DOHH2 (cell line): Measurements from ENCODE around the gene DTNB.

Experiments used
- H3F3A ChIP-seq: fragments of 200-600 bp; sonication (generic), shearing (Covaris generic); 2 replicates; pipeline ENCODE4 v1.6.0; 2016; ENCODE audit warnings: antibody characterized with exemption, mild to moderate bottlenecking; ENCODE audit not compliant: control insufficient read depth, insufficient read depth
- H3K27ac ChIP-seq: fragments of 200-600 bp; sonication (generic); 2 replicates; pipeline ENCODE4 v1.5.1; 2014; ENCODE audit warnings: low read depth, mild to moderate bottlenecking, low read length, moderate library complexity
- H3K27me3 ChIP-seq: fragments of 200-600 bp; sonication (generic); 2 replicates; pipeline ENCODE4 v1.6.1; 2014; ENCODE audit warnings: mild to moderate bottlenecking, low read length, mixed read lengths; ENCODE audit not compliant: control insufficient read depth
- H3K36me3 ChIP-seq: fragments of 200-600 bp; sonication (generic); 2 replicates; pipeline ENCODE4 v1.6.1; 2014; ENCODE audit warnings: mild to moderate bottlenecking, low read length, moderate library complexity, mixed read lengths; ENCODE audit not compliant: control insufficient read depth
- H3K4me1 ChIP-seq: fragments of 200-600 bp; sonication (generic); 2 replicates; pipeline ENCODE4 v1.6.1; 2014; ENCODE audit warnings: mild to moderate bottlenecking, low read length, mixed read lengths; ENCODE audit not compliant: control insufficient read depth
- H3K4me2 ChIP-seq: fragments of 200-600 bp; sonication (generic); 2 replicates; pipeline ENCODE4 v1.6.0; 2014; ENCODE audit warnings: mild to moderate bottlenecking, low read length, moderate library complexity
- H3K4me3 ChIP-seq: fragments of 200-600 bp; sonication (generic); 2 replicates; pipeline ENCODE4 v1.5.1; 2014; ENCODE audit warnings: mild to moderate bottlenecking, low read length, mixed read lengths
- H3K79me2 ChIP-seq: fragments of 200-600 bp; sonication (generic); 2 replicates; pipeline ENCODE4 v1.6.1; 2014; ENCODE audit warnings: mild to moderate bottlenecking, low read length, mixed read lengths; ENCODE audit not compliant: control insufficient read depth
- H3K9me2 ChIP-seq: fragments of 200-600 bp; sonication (generic); replicated peaks from 2 replicates; pipeline ENCODE4 v1.6.1; 2014; ENCODE audit warnings: mild to moderate bottlenecking, low read length, mixed read lengths; ENCODE audit not compliant: control insufficient read depth
- H3K9me3 ChIP-seq: fragments of 200-600 bp; sonication (generic); 2 replicates; pipeline ENCODE4 v1.6.1; 2014; ENCODE audit warnings: antibody characterized with exemption, low read length, mixed read lengths; ENCODE audit not compliant: control insufficient read depth, insufficient read depth
- H4K20me1 ChIP-seq: fragments of 200-600 bp; sonication (generic); 2 replicates; pipeline ENCODE4 v1.6.0; 2014; ENCODE audit warnings: low read depth, mild to moderate bottlenecking, antibody characterized with exemption, low read length, moderate library complexity; ENCODE audit not compliant: control insufficient read depth, insufficient read depth
- EZH2phosphoT487 ChIP-seq: fragments of 200-600 bp; sonication (generic); IDR thresholded peaks from 2 replicates; pipeline ENCODE4 v1.6.1; 2017; ENCODE audit warnings: borderline replicate concordance, mild to moderate bottlenecking, antibody characterized with exemption, low read length, moderate library complexity, mixed read lengths
- TF ChIP-seq, protein P1 (sequence below): fragments of 200-600 bp; sonication (generic); IDR thresholded peaks from one replicate; pipeline ENCODE4 v1.5.1; 2014; ENCODE audit warnings: antibody characterized with exemption, mild to moderate bottlenecking, low read depth, low read length; ENCODE audit not compliant: poor library complexity, severe bottlenecking

The DTNB gene

DNA sequence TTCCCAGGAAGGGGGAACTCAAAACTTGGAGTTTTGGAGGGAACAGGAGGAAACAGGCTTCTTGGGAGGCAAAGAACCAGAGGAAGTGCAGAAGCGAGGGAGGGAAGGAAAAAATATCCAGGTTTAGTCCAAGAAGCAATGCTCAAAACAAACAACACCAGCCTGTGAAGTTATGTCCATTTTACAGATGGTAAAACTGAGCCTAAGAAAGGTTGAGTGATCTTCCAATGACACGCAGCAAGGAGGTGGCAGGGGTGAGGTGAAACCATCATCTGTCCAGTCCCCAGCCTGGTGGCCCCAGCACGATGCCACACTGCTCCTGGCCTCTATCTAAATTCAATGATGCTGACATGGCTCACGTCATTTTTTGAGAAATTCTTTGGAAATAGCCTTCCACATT, 342.4 kb downstream of the DTNB start:
- Histone ChIP-seq H3F3A (no peaks in the 10 kb centered on the region), H3K27me3 (no peaks in the 10 kb centered on the region), H3K79me2 (no peaks in the 10 kb centered on the region), H3K36me3 (no peaks in the 10 kb centered on the region), H3K4me3 (no peak overlapping the region), H3K4me1 (peaks cover 9% of the 10 kb centered on the region), H4K20me1 (no peaks in the 10 kb centered on the region), H3K9me2 (no peaks in the 10 kb centered on the region), H3K9me3 (peaks cover 8% of the 10 kb centered on the region; the same call in 1 of the 2 replicates), H3K27ac (no peak overlapping the region), H3K4me2 (no peak overlapping the region)
- no peak for TF ChIP-seq EZH2phosphoT487
- TF ChIP-seq, protein P1, sequence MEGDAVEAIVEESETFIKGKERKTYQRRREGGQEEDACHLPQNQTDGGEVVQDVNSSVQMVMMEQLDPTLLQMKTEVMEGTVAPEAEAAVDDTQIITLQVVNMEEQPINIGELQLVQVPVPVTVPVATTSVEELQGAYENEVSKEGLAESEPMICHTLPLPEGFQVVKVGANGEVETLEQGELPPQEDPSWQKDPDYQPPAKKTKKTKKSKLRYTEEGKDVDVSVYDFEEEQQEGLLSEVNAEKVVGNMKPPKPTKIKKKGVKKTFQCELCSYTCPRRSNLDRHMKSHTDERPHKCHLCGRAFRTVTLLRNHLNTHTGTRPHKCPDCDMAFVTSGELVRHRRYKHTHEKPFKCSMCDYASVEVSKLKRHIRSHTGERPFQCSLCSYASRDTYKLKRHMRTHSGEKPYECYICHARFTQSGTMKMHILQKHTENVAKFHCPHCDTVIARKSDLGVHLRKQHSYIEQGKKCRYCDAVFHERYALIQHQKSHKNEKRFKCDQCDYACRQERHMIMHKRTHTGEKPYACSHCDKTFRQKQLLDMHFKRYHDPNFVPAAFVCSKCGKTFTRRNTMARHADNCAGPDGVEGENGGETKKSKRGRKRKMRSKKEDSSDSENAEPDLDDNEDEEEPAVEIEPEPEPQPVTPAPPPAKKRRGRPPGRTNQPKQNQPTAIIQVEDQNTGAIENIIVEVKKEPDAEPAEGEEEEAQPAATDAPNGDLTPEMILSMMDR, result no peak

- Histone ChIP-seq H4K20me1 (no peaks in the 10 kb centered on the region), H3K9me2 (no peaks in the 10 kb centered on the region), H3F3A (no peaks in the 10 kb centered on the region), H3K27ac (no peak overlapping the region), H3K4me2 (no peak overlapping the region), H3K79me2 (no peaks in the 10 kb centered on the region), H3K4me1 (peaks cover 9% of the 10 kb centered on the region), H3K9me3 (peaks cover 8% of the 10 kb centered on the region; the same call in 1 of the 2 replicates), H3K36me3 (no peaks in the 10 kb centered on the region), H3K27me3 (no peaks in the 10 kb centered on the region), H3K4me3 (no peak overlapping the region)
- TF ChIP-seq, protein P1, result no peak
- no peak for TF ChIP-seq EZH2phosphoT487
These were observed 343.1 kb downstream of the DTNB start for GRCh38 chr2:25330273-25330672.

DNA sequence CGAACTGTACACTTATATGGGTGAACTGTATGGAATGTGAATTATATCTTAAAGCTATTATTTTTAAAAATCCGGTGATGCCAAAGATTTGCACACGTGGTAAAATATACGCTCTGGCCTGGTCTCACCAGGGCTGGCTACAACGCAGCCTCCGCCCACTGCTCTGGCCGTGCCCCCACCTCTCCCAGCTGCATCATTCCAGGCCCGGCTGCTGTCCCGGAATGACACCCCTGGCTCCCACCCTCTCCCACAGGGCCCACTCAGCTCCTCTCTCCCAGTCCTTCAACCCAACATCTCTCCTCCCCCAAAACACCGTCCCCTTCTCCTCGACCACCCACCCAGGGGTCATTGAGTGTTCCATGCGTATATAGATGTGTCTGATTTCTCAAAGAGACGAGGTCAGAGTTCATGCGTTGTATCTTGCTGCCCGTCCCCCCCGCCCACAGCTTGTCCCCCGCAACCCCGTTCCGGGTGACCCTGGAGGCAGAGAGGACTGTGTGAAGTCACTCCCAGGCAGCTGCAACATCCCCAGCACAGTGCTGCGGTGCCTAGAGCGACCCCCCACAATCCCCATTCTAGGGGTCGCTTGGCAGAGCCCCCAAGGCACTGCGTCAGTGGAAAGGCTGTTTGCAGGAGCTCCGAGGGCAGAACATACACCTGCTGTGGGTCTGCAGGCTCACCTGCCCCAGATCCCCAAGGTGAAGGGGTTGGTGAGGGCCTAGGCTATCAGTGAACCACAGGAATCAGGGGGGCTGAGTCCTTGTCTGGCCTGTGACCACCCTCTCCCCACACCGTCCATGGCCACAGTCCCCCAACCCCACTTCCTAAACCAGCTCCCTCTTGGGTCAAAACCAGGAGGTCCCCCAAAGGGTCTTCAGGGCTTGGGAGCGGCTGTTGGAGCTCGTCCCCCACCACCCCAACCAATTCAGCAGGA, 345.0 kb downstream of the DTNB start:
- H3K4me1 ChIP-seq, result no peaks in the 10 kb centered on the region
- no peak overlapping the region for H3K27ac ChIP-seq
- H3K9me3 ChIP-seq, result peaks cover 8% of the 10 kb centered on the region; the same call in 1 of the 2 replicates
- TF ChIP-seq, protein P1, result no peak
- TF ChIP-seq EZH2phosphoT487, result no peak
- no peak overlapping the region for H3K4me2 ChIP-seq
- H3K27me3 ChIP-seq, result no peaks in the 10 kb centered on the region
- no peaks in the 10 kb centered on the region for H3F3A ChIP-seq
- no peaks in the 10 kb centered on the region for H3K9me2 ChIP-seq
- no peaks in the 10 kb centered on the region for H4K20me1 ChIP-seq
- no peak overlapping the region for H3K4me3 ChIP-seq
- no peaks in the 10 kb centered on the region for H3K79me2 ChIP-seq
- H3K36me3 ChIP-seq, result no peaks in the 10 kb centered on the region
